ENCODE measurements around the gene TSSC4. TPM values are rescaled to one million over a fixed set of nuclear protein-coding genes. Genes with fewer than 3 reads are reported as not detected.

Gene TSSC4
- total and polyA plus RNA-seq, 2 of the 13 experiments (the other 11 are each of a cell fraction or from before 2014, with no cell fraction given): 16.2 to 58.6 TPM

GRCh38 chr11:2374456-2375201 lies 25.9 kb upstream of the TSSC4 start:
- in situ Hi-C loops (cut with HindIII; ENCODE audit: extremely low pct_ligation_motif_present, low pct_unique_long_range_greater_than_20kb) (no loop called here), intact Hi-C loops (cut with micrococcal nuclease; ENCODE audit: unreplicated experiment) (no loop called here)
- ATAC-seq (no peak), FAIRE-seq (no peak), DNase-seq (ENCODE audit: low spot score) (no peak)
- no peak overlapping the region for H3K27ac ChIP-seq (ENCODE audit: extremely low read length, insufficient read depth, low read length)
- TF ChIP-seq TFAP4 (IDR thresholded peaks at IDR 0.05; ENCODE audit: borderline replicate concordance, low read depth) (no peak), ZNF205 (CRISPR knock-in tag; IDR thresholded peaks at IDR 0.05) (no peak), ZNF687 (CRISPR knock-in tag; IDR thresholded peaks at IDR 0.05) (0 out of 2 replicates have a peak, but pooled peaks have one; percentile 13), HOXA3 (CRISPR knock-in tag; IDR thresholded peaks at IDR 0.05) (no peak)
- H3K4me3 ChIP-seq (replicated peaks in 1 of 3; ENCODE audit: insufficient read depth in 1 of 3, low read depth in 2 of 3, low read length in 3 of 3): no peak overlapping the region
- no peaks in the 10 kb centered on the region for H4K20me1 ChIP-seq (ENCODE audit: insufficient read depth, low read length)
- H2AFZ ChIP-seq (ENCODE audit: low read length): no peak overlapping the region
- H3K4me1 ChIP-seq (ENCODE audit: insufficient read depth, low read length): peaks cover 7% of the 10 kb centered on the region; the same call in 1 of the 2 replicates
- no peak overlapping the region for H3K9ac ChIP-seq (ENCODE audit: insufficient read depth, low read depth, low read length)
- H3K79me2 ChIP-seq (ENCODE audit: insufficient read depth, low read length): no peaks in the 10 kb centered on the region
- peaks cover 8 to 58% of the 10 kb centered on the region in 2 experiments for H3K27me3 ChIP-seq (ENCODE audit: control insufficient read depth in 1 of 2, insufficient read depth in 2 of 2, low read length in 2 of 2)
- POLR2A ChIA-PET: no interaction called here
- WGBS (ENCODE audit: low lambda C conversion rate): 26% methylated on average over 8 of the region's 15 CpGs
- no TSS peak for BruUV-seq (replicated peaks)
- no peaks in the 10 kb centered on the region for H3K9me3 ChIP-seq (ENCODE audit: low read length)
- CTCF ChIA-PET (ENCODE audit: low intra/inter-chr PET ratio, low total read pairs): no interaction called here
- no peak overlapping the region for H3K4me2 ChIP-seq (ENCODE audit: low read depth, low read length)
- no peaks in the 10 kb centered on the region for H3K36me3 ChIP-seq (replicated peaks in 1 of 2; ENCODE audit: control insufficient read depth in 1 of 2, insufficient read depth in 2 of 2, low read length in 2 of 2)

All from HepG2 (cell line).